Epidermal melanocyte (primary cell): ENCODE results near the gene DCLK1.

Experiments used
- DNase-seq: peaks from one replicate; pipeline ENCODE4 v3.0.0; 2011; ENCODE audit warnings: low spot score; ENCODE audit not compliant: insufficient read length

DCLK1 gene

DNA sequence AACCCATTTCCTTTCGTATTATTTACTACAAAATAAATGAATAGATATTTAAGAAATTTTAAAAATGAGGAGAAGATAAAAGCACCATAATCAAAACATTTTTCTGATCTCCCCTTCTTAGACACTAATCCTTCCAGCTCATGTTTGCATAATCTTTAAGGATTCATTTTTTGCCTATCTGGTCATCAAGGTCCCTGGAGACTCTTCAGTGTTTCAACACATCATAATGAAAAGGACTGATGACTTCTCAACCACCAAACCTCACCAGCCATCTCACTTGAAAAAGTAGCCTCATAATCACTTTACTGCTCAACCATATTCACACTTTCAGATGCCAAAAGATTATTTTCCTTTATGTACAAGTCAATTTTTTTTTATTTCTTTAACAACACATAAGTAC, 80.1 kb downstream of the DCLK1 start:
- DNase-seq = no peak

DNA sequence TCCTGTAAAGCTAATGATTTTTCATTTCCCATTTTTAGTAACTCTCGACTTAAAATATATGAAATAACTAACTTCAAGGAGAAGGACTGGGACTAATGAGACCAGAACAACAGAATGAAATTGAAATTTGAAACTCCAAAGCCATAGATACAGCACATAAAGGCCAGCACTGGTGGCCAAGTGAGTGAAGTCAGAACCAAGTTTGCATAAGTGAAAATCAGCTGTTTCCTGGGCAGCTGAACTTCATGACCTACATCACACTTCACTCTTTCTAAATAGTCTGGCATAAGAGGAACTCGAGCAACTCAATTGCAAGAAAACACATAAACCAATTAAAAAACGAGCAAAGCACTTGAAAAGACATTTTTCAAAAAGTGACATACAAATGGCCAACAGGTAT, 84.5 kb downstream of the DCLK1 start:
- DNase-seq = no peak

DNA sequence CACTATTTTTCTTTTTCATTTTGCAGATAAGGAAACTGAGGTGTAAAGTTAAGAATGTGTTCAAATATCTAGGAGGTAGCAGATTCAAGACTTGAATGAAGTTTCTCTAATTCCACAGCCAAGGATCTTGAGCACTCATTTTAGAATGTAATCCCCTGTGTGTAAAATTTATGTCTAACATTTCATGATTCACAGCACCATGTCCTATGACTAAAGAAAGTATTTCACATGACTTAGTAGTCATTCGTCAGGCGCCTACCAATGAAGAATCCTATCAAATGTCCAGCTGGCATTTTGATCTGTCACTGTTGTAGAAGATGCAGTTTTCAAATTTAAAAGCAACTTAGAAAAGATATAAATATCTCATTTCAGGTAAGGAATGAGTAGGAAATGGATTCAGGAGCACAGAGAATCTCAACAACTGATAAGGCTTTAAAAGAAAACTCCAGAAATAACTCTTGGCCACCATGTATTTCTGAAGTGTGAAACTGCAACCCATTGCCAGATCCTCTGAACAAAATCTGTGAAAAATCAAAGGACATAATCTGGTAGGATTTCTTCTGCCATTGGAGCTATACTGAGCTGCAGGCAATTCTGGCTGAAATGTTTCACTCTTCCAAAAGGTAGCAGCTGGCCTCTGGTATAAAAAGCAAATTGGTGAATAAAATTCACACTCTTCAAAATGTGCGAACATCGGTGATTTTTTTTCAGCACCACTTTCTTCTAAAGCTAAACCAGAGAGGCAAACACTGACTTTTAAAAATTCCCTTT, 92.2 kb downstream of the DCLK1 start:
- no peak for DNase-seq

DNA sequence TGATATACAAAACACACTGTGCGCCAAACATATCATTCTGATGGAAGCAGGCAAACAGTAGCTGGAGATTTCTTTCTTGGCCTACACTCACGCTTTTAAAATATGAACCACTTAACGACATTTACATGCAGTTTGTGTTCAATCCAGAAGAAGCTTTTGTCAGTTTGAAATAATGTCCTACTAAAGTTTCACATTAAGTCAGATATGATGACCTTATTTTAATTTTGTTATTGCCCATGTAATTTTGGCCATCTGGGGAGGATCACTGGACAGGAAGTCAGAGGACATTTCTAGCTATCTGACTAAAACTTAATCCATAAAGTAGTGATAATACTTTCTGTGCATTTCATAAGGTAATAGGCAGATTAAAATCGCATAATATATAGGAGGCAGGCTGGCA, 98.1 kb downstream of the DCLK1 start:
- no peak for DNase-seq

DNA sequence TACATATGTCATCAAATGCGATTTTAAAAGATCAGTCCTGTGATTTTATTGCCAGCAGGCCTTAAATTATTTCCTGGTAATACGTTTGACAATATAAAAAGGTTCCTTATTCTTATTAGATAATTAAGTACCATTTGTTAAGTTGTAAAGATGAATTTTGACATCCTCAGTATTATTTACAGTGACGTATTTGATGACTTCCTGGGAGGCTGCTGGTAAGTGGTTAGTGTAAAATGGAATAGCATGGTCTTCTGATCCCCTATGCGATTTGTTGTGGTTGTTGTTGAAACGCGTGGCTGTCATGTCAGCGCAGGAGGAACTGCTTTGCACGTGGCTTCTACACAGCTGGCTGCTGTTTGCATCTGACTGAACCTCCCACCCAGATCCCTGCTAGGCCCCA, 99.7 kb downstream of the DCLK1 start:
- no peak for DNase-seq

DNA sequence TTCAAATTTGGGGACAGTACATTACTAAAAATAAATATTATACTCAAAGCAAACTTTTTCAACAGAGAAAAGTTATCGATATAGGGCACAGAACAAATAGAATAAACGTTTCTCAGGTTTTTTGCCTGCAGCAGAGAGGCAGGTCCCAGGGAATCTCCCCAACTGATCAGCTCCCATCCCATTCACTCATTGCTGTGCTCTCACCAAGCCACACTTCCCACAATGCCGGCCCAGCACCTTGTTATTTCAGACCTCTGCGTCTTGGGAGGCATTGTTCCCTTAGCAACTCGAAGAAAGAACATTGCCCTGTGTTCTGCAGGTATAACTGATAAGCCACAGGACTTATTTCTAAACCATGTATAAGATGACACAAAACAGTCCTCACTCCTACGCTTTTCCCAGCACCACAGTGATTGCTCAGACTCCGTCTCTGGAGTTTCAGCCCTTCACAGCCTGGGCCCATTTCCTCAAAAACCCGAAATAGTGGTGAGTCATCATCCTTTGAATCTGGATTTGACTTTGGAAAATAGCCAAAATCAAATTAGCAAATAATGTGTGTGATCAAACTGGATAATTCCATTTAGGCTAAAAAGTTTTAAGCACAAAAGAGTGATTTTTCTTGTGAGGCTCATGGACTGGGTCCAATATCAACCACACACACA, 100.4 kb downstream of the DCLK1 start:
- DNase-seq = no peak

DNA sequence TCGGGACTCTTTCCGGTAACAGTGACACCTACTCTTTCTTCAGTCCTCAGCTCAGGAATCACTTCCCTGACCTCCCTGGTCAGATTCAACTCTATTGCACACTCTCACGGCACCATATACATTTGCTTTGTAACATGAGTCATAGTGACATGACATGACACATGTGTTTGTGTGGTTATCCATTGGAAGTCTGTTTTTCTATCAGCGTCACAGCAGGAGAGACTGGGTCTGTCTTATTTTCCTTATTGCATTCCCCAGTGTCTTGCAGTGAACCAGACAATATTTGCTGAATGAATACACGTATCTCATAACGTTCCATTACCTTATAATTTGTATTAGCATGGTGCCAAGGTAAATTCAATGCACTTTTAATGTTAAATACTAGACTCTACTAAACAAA, 102.0 kb downstream of the DCLK1 start:
- DNase-seq = no peak

DNA sequence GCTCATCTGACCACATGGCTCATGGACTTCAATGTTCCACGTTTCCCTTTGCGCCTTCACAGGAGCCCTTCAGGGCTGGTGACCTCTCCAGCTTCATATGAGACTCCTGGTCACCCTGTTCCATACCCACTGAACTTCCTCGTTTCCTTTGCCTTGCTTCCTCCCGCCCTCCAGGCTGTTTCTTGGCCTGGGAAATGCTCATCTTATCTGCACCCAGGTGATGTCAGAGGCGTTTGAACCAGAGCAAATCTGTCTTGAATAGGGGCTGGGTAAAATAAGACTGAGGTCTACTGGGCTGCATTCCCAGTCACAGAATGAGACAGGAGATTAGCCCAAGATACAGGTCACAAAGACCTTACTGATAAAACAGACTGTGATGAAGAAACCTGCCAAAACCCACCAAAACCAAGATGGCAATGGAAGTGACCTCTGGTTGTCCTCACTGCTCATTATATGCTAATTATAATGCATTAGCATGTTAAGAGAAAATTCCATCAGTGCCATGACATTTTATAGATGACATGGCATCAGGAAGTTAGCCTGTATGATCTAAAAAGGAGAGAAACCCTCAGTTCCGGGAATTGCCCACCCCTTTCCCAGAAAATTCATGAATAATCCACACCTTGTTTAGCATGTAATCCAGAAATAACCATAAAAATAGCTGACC, 102.7 kb downstream of the DCLK1 start:
- DNase-seq = no peak

DNA sequence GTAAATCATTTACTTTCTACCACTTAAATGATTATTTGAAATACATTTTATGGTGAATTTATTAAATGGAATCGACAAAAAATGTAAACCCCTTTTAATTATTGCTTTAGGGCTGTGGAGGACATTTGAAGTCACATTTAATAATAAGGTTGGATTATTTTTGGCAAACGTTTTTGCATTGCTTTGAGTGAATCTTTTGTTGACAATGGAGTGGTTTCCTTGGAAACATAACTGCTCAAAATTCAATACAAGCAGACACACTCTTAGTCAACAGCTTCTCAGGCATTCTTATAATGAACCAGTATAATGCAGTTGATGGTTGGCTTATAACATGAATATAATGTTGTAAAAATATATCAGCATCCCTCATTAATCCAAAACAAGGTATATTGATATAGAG, 104.7 kb downstream of the DCLK1 start:
- no peak for DNase-seq

DNA sequence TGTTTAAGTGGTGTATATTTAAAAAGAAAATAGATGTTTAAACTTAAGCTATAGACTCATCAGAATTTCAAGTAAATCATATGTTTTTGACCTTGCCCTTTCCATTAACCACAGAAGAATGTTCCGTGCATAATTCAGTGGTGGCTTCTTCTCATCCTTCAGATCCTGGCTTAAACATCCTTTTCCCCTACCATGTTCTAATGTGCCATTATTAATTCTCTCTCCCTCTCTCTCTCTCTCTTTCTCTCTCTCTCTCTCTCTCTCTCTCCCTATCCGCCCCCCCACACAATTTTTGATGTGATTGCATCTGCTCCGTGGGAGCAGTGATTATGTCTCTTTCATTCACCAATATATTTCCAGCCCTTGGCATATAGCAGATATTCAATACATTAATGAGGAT, 116.4 kb downstream of the DCLK1 start:
- no peak for DNase-seq

DNA sequence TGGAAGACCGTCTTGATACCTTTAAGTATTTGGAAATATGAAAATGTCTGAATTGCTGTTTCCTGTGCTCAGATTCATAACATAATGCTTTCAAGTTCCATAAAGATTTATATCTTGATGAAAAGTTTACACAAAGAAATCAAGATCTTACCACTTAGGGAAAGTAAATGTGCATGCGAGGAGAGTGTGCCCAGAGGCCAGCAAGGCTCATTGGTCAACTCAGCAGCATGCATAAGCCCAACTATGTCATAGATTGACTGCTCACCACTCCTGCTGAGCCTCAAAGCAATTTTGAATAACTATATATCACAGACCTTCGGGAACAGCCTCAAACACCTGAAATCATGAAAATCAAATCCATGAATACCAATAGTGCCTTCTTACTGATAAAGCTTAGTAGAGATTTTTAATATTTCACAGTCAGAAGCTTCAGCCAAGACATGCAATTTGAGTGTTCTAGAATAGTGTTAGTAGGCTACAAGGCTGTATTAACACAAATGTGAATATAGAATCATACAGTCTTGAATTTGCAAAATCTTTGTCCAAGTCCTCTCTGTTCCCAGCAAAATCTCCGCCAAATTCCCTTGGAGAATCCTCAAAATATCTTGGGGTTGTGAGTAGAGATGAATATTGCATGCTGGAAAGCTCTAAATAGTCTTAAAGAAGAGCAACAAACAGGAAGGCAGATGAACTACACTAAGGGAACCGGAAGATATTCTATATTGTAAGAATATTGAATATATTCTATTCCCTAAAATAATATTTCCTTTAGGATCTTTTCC, 124.1 kb downstream of the DCLK1 start:
- no peak for DNase-seq

DNA sequence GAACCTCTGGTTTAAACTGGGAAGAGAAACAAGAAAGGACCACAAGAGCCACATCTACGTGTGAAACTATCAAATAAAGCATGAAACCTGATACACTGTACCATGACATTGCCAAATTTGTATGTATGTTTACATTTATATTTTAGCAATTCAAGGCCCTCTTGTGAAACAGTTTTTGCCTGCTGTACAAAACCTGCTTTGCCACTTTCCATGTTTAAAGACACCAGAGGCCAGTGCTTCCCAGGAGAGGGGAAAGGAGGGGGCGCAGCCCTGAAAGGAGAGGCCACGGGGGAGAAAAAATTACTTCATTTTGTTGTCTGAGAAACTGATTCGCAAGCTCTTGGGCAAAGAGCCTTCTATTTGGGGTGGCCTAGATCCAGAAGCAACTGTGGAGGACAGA, 124.8 kb downstream of the DCLK1 start:
- no peak for DNase-seq

DNA sequence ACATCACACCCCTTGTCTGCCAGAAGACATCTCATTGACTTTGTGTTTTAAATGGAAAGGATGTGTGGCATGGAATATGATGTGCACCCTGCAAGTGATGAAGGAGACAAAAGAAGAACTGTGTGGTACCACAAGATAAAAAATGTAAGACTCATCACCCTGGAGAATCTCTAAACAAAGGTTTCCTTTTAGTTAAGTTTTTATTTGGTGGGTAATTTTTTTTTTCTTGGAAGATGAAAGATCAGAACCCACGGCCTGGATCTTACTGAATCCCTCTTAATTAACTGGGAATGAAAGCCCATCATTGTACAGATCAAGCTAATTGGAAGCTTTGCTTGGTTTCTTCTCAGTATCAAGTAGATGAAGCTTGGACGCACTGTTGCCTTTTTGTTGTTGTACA, 129.6 kb downstream of the DCLK1 start:
- no peak for DNase-seq

DNA sequence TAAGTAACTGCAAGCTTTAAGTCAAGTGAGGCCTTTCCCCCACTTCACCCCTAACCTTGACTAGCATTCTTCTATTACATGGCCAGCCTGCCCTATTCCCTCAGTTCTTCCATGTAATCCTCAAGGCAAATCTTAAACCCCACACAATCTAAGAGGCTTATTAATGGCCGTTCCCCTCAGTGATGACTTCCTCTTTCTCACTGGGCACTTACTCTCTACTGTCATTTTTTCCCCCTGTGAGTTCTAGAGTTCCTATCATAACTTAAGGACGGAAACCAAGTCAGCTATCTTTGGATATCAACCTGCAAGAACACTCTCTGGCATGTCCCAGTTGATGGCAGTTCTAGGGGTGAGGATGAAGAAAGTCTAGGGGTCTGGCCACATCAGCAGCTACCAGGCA, 131.2 kb downstream of the DCLK1 start:
- DNase-seq = no peak

DNA sequence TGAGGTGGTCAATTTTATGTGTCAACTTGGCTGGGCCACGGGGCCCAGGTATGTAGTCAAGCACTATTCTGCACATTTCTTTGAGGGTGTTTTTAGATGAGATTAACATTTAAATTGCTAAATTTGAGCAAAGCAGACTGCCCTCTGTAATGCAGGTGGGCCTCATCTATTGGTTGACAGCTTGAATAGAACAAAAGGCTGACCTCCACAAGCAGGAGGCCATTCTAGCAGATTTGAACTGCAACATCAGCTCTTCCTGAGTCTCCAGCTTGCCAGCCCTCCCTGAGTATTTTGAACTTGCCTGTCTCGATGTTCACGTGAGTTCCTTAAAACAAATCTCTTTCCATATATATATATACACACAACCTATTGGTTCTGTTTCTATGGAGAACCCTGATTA, 134.8 kb downstream of the DCLK1 start:
- no peak for DNase-seq

DNA sequence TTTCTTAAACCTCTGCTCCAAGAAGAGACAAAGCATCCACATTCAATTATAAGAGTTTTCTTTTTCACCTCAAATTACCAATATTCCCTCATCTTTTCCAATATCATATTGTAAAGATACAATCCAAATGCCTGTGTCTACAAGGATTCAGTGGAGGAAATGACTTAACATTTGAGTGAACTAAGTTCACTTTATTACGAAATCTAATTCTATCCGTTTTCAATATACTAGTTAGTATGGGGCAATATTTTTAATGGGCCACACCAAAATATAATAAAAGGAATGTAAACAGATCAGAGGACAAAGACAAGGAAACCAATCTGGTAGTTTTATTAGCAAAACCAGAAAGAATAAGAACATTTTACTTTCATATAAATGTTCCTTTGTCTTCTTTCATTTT, 136.0 kb downstream of the DCLK1 start:
- no peak for DNase-seq

DNA sequence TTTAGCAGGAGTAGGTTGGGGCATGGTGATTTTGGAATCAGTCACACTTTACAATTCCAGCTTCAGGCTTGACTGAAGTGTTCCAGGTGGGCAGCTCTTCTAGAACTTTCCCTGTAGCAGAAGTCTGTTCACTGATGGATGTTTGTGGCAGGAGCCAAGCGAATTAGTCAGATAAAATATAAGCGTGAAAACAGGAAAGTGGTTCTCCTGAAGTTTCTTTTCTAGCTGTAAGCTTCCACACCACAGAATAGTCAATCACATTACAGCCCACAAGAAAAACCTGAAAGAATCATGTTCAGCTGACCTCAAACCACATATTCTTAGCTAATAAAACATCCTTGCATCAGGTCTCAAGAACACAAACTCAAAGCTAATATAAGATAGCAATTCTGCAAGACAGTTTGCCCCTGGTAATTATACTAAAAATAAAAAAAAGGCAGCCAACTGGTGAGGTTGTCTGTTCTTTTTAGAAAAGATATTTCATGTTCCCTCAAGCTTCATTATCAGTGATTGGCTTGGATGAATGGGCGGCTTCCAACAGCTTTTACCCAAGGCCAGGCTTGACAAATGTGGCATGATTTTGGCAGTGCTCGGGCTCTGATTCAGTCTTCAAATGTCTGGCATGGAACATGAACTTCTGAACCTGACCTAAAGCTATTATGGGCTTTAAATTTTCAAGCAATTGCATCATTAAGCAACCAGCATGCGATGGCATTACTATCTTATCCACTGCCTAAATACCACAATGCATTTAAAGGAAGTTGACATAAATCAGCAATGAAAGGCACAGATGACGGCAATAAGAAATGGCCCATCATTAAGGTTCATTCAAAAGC, 136.8 kb downstream of the DCLK1 start:
- DNase-seq = no peak

DNA sequence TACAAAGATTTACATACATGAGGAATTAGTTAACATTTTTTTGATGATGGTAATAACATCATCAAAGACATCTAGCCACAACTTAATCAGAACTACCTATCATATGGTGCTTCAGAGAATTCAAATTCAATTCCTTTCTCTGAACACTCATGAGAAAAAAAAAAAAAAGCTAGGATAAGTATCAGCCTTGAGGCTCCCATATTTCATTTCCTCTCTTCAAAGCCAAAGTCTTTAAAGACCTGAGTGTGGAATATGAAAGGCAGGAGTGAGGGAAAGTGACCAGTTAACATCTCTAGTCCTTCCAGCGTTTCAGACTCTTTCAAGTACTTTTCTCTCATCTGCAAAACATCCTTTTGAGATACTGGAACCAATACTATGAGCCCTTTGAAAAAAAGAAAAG, 137.5 kb downstream of the DCLK1 start:
- no peak for DNase-seq

DNA sequence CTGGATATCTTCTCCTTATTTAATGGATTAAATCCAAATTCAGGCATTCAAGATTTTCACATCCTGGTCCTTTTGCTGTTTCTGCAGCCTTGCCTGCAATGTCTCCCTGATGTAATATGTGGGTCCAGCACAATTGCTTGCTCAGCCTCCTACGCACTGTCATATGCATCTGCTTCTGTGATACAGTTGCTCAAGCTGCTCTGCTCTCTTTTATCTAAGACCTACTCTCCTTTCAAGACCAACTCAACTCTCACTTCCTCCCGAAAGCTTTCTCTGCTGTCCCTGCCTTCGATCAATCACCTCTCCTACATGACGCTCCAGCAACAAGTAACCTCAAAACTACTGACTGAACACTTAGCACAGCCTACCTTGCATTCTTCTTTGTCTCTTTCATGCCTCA, 138.2 kb downstream of the DCLK1 start:
- DNase-seq = no peak

DNA sequence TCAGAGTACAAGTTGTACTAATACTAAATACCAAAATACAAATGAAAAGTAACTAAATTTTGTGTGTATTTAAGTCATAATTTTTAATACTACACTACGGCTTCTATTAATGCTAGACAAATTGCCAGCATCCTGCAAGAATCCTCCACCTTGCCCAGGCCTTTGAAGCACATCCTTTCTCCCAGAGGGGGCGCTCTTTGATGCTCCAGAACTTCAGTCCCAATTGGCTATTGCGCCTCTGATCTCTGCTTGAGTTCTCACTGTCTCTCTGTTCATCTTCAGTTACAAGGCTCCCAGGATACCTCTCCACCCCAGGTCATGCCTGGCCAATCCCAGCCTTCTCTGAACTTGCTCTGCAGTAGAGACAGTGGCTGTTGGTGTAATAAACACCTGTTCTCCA, 141.0 kb downstream of the DCLK1 start:
- no peak for DNase-seq

DNA sequence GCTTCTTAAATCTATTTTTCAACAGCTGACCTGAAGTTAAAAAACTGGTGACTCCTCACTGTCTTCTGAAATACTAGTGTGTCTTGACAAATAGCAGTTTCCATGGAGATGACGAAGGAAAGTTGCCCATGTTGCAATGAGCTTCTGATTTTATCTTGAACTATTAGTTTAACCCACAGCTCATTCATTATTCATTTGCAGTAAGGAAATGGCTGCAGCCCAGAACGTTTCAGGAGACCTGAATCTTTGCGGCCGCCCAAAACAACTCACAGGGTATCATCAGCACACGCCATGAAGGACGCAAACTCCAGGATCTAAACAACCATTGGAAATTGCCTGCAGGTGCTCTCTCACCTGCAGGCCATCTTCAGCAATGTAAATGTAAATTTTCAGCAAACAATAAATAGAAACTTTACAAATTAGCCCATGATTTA, 142.5 kb downstream of the DCLK1 start:
- DNase-seq = no peak
